BE2C (cell line): Measurements from ENCODE around the gene ZNF710.

Experiments used
- DNase-seq: peaks from one replicate; pipeline ENCODE4 v3.0.0-alpha.2; 2020
- H3K27me3 ChIP-seq: fragments of 250-450 bp; sonication (Bioruptor Pico); 2 replicates; pipeline ENCODE4 v1.5.1; 2020; ENCODE audit warnings: mild to moderate bottlenecking
- H3K36me3 ChIP-seq: fragments of 250-450 bp; sonication (Bioruptor Pico); 2 replicates; pipeline ENCODE4 v1.5.1; 2020; ENCODE audit warnings: mild to moderate bottlenecking
- H3K4me1 ChIP-seq: fragments of 250-450 bp; sonication (Bioruptor Pico); 2 replicates; pipeline ENCODE4 v1.5.1; 2020
- H3K4me3 ChIP-seq: 2 replicates; pipeline ENCODE4 v1.5.1; 2011; ENCODE audit warnings: low read depth, low read length
- H3K9me3 ChIP-seq: fragments of 250-450 bp; sonication (Bioruptor Pico); 2 replicates; pipeline ENCODE4 v1.5.1; 2020
- CTCF ChIP-seq: IDR thresholded peaks from 2 replicates; pipeline ENCODE4 v1.5.1; 2012; ENCODE audit warnings: mild to moderate bottlenecking, low read depth, low read length

Gene ZNF710

DNA sequence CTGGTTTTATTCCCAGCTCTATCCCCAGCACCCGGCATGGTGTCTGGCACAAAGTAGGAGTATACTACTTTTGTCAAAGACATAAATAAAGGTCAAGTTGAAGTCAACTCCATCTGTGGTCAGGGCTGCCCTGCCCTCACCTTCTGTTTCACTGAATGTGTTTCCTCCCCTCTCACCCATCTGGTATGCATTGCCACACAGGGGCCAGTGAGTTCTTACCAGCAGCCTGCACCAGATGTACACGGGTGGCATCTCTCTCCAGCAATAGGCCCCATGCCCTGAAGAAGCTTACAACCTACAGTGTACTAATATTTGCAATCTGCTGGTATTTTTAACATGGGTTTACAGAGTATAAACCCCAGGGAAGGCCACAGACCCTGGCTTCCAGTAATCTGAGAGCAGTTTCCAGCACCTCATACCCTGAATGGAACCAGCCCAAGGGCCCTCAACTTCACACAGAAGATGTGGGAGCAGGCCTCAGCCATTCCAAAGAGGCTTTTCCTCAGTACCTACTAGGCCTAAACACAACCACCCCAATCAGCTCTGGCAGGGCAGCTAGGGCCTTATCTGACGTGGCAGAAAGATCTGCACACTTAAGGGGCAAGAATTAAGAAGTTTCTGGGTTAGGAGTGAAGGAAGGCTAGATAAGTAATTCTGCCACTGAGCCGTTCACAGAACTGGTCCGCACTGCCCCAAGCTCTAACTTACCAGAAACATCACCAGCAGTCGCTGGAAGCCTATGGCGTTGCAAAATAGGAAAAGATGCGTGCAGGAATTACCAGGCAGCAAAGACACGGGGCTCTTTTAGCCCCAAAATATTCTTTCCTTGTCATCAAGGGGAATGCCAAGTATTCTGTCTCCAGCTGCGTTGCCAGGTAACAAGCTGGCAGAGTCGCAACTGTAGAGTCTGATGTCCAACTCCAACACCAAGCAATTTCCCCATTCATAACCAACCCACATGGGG is 99.0 kb downstream of the ZNF710 start:
- peaks cover 2% of the 10 kb centered on the region; the same call in 1 of the 2 replicates for H3K4me1 ChIP-seq
- no peak overlapping the region; the same call in 1 of the 2 replicates for H3K4me3 ChIP-seq
- H3K9me3 ChIP-seq, result no peaks in the 10 kb centered on the region
- TF ChIP-seq CTCF, result no peak
- no peaks in the 10 kb centered on the region for H3K36me3 ChIP-seq
- DNase-seq, result no peak
- H3K27me3 ChIP-seq, result no peaks in the 10 kb centered on the region

DNA sequence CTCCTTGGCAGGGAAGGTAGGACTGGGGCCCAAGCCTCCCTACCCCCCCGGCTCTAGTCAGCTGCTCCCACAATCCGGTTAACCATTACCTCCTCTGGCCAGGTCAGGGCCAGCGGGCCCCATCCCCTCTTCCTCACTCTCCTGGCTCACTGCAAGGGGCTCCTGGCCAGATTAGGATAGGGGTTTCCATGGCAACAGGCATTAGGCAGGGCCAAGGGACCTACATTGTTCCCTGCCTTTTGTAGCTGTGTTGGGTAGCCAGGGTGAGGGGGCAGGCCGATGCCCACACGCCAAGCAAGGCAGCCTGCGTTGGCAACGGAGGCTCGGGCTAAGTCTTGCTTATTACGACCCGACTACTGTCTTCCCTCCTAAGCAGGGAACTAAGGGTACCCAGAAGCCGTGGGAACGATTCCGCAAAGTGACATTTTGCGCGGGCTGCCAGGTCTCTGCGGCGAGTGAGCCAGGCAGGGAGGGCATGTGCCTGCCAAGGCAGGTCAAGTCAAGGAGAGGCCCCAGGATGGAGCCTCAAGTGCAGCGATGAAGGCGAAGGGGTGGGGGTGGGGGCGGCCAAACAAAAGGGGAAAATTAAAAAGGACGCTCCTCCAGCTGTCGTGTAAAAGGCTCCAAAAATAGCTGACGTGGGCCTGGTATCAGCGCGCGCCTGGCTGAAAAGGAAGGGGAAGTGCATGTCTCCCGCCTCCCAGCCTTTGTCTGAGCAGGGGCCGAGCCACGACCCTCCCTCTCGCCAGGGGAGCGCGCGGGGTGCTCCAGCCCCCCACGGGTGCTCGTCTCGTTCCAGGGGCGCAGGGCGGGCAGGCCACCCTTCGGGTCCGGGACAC is 100.2 kb downstream of the ZNF710 start:
- Histone ChIP-seq H3K4me3 (peak overlapping the region; percentile 77), H3K27me3 (no peaks in the 10 kb centered on the region), H3K4me1 (peaks cover 3% of the 10 kb centered on the region; the same call in 1 of the 2 replicates), H3K9me3 (no peaks in the 10 kb centered on the region), H3K36me3 (no peaks in the 10 kb centered on the region)
- DNase-seq, result peak; percentile 51
- TF ChIP-seq CTCF, result no peak

DNA sequence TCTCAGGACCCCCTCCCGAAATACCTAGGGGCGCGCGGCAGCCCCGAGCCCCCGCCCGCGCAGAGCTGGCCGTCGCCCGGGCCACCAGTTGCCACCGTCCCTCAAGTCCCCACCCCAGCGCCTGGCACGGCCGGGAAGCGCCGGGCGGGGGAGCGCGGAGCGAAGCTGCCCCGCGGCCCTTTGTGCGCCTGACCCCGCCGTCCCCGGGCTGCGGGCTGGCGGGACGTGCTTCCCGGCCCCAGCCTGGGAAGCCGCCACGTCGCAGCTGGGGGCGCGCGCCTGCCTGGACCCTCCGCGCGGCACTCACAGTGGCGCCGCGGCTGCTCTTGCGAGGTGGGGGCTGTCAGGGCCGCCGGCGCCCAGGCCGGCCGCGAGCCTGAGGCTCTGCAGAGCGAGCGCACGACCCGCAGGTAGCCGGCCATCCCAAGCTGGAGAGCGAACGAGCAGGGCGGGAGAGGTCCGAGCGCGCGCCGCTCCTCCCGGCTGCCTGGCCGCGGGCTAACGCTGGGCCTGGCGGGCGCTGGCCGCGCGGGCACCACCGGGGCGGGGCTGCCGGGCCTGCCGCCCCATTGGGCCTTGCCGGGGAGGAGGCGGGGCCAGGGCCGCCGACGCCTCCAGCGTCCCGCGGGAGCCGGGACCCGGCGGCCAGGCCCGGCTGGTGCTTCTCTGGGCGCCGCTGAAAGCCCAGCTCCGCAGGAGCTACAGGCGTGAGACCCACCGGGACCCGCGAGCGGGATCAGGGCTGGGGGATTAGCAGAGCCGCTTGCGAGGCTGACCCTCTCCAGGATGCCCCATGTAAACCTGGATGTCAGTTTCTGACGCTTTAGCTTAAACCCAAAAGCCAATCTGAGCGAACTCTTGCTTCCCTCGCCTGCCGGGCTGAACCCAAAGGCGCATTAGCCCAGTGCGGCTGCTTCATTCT is 101.1 kb downstream of the ZNF710 start, which contains the start of gene IDH2:
Gene IDH2 (minus strand): TSS at position 500 of the 922 bp plus-strand sequence. CDS start 78 bp downstream, at position 422.
- Histone ChIP-seq H3K27me3 (no peaks in the 10 kb centered on the region), H3K36me3 (no peaks in the 10 kb centered on the region), H3K9me3 (no peaks in the 10 kb centered on the region), H3K4me3 (peak within 1 kb of the TSS; percentile 77), H3K4me1 (peaks cover 11% of the 10 kb centered on the region)
- peak; percentile 94 for DNase-seq
- no peak for TF ChIP-seq CTCF

DNA sequence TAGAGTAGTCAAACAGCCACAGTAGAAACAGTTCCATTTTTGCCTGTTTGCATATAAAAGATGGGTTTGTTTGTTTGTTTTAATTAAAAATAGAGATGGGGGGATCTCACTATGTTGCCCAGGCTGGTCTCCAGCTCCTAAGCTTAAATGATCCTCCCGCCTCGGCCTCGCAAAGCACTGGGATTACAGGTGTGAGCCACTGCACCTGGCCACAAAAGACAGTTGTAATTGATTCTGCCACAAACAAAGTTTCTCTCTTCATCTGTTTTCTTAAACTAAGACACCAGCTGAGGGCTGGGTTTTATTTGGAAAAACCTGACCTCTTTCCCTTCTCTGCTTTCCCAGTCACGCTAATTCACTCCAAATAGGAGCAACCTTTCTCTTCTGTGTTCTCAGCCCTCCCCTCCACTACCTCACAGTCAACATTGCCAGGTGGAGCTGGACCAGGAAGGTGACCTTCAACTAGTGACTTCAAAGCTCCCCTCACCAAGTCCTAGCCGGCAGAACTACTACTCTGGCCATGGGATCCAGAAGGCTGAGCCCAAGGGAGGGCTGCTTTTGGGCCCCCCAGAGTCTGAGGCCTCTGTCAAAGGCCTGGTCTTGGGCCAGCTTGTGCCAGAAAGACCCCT is 102.7 kb downstream of the ZNF710 start:
- H3K27me3 ChIP-seq, result no peaks in the 10 kb centered on the region
- DNase-seq, result no peak
- no peak for TF ChIP-seq CTCF
- H3K4me1 ChIP-seq, result peaks cover 11% of the 10 kb centered on the region
- H3K4me3 ChIP-seq, result no peak overlapping the region
- H3K9me3 ChIP-seq, result no peaks in the 10 kb centered on the region
- no peaks in the 10 kb centered on the region for H3K36me3 ChIP-seq

- Histone ChIP-seq H3K9me3 (no peaks in the 10 kb centered on the region), H3K4me3 (no peak overlapping the region), H3K36me3 (no peaks in the 10 kb centered on the region), H3K27me3 (no peaks in the 10 kb centered on the region), H3K4me1 (peaks cover 11% of the 10 kb centered on the region)
- TF ChIP-seq CTCF, result no peak
- no peak for DNase-seq
These were observed 103.4 kb downstream of the ZNF710 start for GRCh38 chr15:90104551-90104950.
